Testis (tissue), 2 donors: ENCODE results near the gene BICD1.

ENCODE experiments used
- CTCF ChIP-seq, 3 experiments: fragments of 450-650 bp in 2 of 3; fragments of 200-600 bp in 1 of 3; sonication (generic) in 1 of 3; IDR thresholded peaks; one replicate each; pipeline ENCODE4 v1.5.1; 2016 to 2019; ENCODE audit warnings: antibody characterized with exemption in 3 of 3, mild to moderate bottlenecking in 2 of 3, moderate library complexity in 1 of 3
- POLR2A ChIP-seq: fragments of 450-650 bp; IDR thresholded peaks from one replicate; pipeline ENCODE4 v1.6.1; 2017; ENCODE audit warnings: antibody characterized with exemption, mild to moderate bottlenecking, moderate library complexity

- TF ChIP-seq CTCF (IDR thresholded peaks at IDR 0.05): no peak
- no peak for TF ChIP-seq POLR2A
Measured at GRCh38 chr12:32134101-32134888, 27.6 kb downstream of the BICD1 start.
